Smooth muscle cell (in vitro differentiated cells): Measurements from ENCODE around the gene ZFPM1. TPM values are rescaled to one million over a fixed set of nuclear protein-coding genes. Genes with fewer than 3 reads are reported as not detected.

Source experiments
- DNase-seq: peaks from one replicate; lab custom pipeline; 2025; ENCODE audit not compliant: unreplicated experiment; lab: John Stamatoyannopoulos, UW
- H2AFZ ChIP-seq: fragments of 200-600 bp; sonication (generic); 2 replicates; pipeline ENCODE4 v1.6.0; 2016; ENCODE audit warnings: antibody characterized with exemption, low read depth, mild to moderate bottlenecking
- H3F3A ChIP-seq: fragments of 200-600 bp; sonication (generic); 2 replicates; pipeline ENCODE4 v1.6.0; 2017; ENCODE audit warnings: antibody characterized with exemption, low read depth
- H3K27ac ChIP-seq: fragments of 200-600 bp; sonication (generic); 2 replicates; pipeline ENCODE4 v1.5.1; 2016; ENCODE audit warnings: low read depth, mild to moderate bottlenecking
- H3K27me3 ChIP-seq: fragments of 200-600 bp; sonication (generic); 2 replicates; pipeline ENCODE4 v1.6.1; 2016; ENCODE audit warnings: low read depth, mild to moderate bottlenecking
- H3K36me3 ChIP-seq: fragments of 200-600 bp; sonication (generic); 2 replicates; pipeline ENCODE4 v1.5.1; 2016; ENCODE audit warnings: low read depth
- H3K4me1 ChIP-seq: fragments of 200-600 bp; sonication (generic); 2 replicates; pipeline ENCODE4 v1.5.1; 2016; ENCODE audit warnings: low read depth
- H3K4me2 ChIP-seq: fragments of 200-600 bp; sonication (generic); 2 replicates; pipeline ENCODE4 v1.6.0; 2016; ENCODE audit warnings: mild to moderate bottlenecking
- H3K4me3 ChIP-seq: fragments of 200-600 bp; sonication (generic); 2 replicates; pipeline ENCODE4 v1.5.1; 2016; ENCODE audit warnings: mild to moderate bottlenecking
- H3K79me2 ChIP-seq: fragments of 200-600 bp; sonication (generic); 2 replicates; pipeline ENCODE4 v1.6.0; 2016; ENCODE audit warnings: low read depth, mild to moderate bottlenecking
- H3K9ac ChIP-seq: fragments of 200-600 bp; sonication (generic); 2 replicates; pipeline ENCODE4 v1.6.0; 2016; ENCODE audit warnings: low read depth
- H3K9me3 ChIP-seq: fragments of 200-600 bp; sonication (generic); replicated peaks from 2 replicates; pipeline ENCODE4 v1.5.1; 2016; ENCODE audit warnings: low read depth
- H4K20me1 ChIP-seq: fragments of 200-600 bp; sonication (generic); 2 replicates; pipeline ENCODE4 v1.6.0; 2016; ENCODE audit warnings: low read depth
- WGBS: methylation state at CpG from one replicate; pipeline ENCODE4 v1.1.7; 2016; ENCODE audit warnings: low lambda C conversion rate; 5-methylcytosine and 5-hydroxymethylcytosine counted together
- polyA plus RNA-seq: library from polyadenylated mRNA; unstranded; fragments of >200 nt; fragmentation: Nextera tagmentation; extraction: Ambion mirVana; gene quantifications from 2 replicates; pipeline ENCODE4 v1.2.1, GENCODE V29; 2016
- total RNA-seq: library from RNA; depleted of rRNA; stranded (reverse); fragments of >200 nt; gene quantifications from 2 replicates; pipeline ENCODE4 v1.2.3, GENCODE V29; 2014
- TF ChIP-seq, protein P1 (sequence below): fragments of 200-600 bp; sonication (generic); IDR thresholded peaks from 2 replicates; pipeline ENCODE4 v1.5.1; 2017; ENCODE audit warnings: borderline replicate concordance, mild to moderate bottlenecking, antibody characterized with exemption; ENCODE audit not compliant: insufficient read depth, poor library complexity, severe bottlenecking

Gene ZFPM1
- total and polyA plus RNA-seq, 2 experiments from 2014 or later = 0.99 to 4.9 TPM

DNA sequence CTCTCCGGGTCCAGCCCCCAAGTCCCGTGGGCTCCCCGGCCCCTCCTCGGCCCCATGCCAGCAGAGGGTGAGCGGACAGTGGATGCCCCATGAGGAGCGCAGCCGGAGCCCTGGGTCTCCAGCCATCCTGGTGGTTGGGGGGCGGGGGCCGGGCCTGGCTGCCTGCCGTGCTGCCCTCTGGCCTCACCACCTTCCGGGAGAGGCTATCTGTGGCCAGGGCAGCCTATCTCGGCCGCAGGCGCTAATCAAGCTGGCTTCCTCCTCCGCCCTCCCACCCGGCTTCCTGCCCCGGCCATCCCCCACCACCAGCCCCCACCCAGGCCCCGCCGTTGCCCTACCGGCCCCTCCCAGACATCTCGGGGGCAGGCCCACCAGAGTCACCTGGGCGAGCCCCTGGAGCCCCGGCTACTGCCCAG lies 46.8 kb downstream of the ZFPM1 start:
- Histone ChIP-seq H3K4me1 (no peaks in the 10 kb centered on the region), H2AFZ (no peak overlapping the region), H3K27me3 (no peaks in the 10 kb centered on the region), H4K20me1 (peaks cover 79% of the 10 kb centered on the region), H3K4me3 (no peak overlapping the region), H3K27ac (no peak overlapping the region), H3F3A (no peaks in the 10 kb centered on the region), H3K4me2 (no peak overlapping the region), H3K79me2 (no peaks in the 10 kb centered on the region), H3K9ac (no peak overlapping the region), H3K9me3 (no peaks in the 10 kb centered on the region), H3K36me3 (no peaks in the 10 kb centered on the region)
- TF ChIP-seq, protein P1, sequence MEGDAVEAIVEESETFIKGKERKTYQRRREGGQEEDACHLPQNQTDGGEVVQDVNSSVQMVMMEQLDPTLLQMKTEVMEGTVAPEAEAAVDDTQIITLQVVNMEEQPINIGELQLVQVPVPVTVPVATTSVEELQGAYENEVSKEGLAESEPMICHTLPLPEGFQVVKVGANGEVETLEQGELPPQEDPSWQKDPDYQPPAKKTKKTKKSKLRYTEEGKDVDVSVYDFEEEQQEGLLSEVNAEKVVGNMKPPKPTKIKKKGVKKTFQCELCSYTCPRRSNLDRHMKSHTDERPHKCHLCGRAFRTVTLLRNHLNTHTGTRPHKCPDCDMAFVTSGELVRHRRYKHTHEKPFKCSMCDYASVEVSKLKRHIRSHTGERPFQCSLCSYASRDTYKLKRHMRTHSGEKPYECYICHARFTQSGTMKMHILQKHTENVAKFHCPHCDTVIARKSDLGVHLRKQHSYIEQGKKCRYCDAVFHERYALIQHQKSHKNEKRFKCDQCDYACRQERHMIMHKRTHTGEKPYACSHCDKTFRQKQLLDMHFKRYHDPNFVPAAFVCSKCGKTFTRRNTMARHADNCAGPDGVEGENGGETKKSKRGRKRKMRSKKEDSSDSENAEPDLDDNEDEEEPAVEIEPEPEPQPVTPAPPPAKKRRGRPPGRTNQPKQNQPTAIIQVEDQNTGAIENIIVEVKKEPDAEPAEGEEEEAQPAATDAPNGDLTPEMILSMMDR = no peak
- no peak for DNase-seq
- 70% methylated on average over 4 of the region's 23 CpGs for WGBS

- Histone ChIP-seq H3K9ac (no peak overlapping the region), H3K4me3 (no peak overlapping the region), H3K27me3 (no peaks in the 10 kb centered on the region), H3K4me1 (no peaks in the 10 kb centered on the region), H4K20me1 (peaks cover 79% of the 10 kb centered on the region), H3F3A (no peaks in the 10 kb centered on the region), H3K27ac (no peak overlapping the region), H2AFZ (no peak overlapping the region), H3K79me2 (no peaks in the 10 kb centered on the region), H3K9me3 (no peaks in the 10 kb centered on the region), H3K36me3 (no peaks in the 10 kb centered on the region), H3K4me2 (no peak overlapping the region)
- no peak for DNase-seq
- TF ChIP-seq, protein P1 = no peak
- 95% methylated on average over 17 of the region's 17 CpGs for WGBS
Measured at GRCh38 chr16:88500255-88500661, 47.2 kb downstream of the ZFPM1 start.

DNA sequence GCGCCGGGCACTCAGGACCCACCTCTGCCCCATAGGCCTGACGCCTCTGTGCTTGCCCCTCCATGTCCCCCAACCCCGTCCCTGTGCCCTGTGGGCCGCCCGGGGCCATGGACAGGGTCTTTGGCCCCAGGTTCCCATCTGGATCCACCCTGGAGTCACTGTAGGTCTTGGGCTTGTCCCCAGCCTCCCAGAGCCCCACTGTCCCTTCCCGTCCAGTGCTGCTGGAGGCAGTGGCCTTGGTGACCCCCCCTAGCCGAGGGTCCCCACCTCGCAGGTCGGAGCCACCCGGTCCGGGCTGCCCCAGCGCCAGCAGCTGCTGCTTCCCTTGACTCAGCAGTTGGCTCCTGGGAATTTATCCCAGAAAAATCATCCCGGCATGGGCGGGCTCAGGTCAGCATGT lies 49.3 kb downstream of the ZFPM1 start:
- H3K4me1 ChIP-seq = no peaks in the 10 kb centered on the region
- no peaks in the 10 kb centered on the region for H3K9me3 ChIP-seq
- peaks cover 69% of the 10 kb centered on the region for H4K20me1 ChIP-seq
- no peaks in the 10 kb centered on the region for H3F3A ChIP-seq
- 95% methylated on average over 9 of the region's 15 CpGs for WGBS
- no peak overlapping the region for H3K9ac ChIP-seq
- no peaks in the 10 kb centered on the region for H3K27me3 ChIP-seq
- H3K4me3 ChIP-seq = no peak overlapping the region
- no peak overlapping the region for H3K27ac ChIP-seq
- no peak for DNase-seq
- H2AFZ ChIP-seq = no peak overlapping the region
- TF ChIP-seq, protein P1 = no peak
- H3K79me2 ChIP-seq = no peaks in the 10 kb centered on the region
- no peak overlapping the region for H3K4me2 ChIP-seq
- no peaks in the 10 kb centered on the region for H3K36me3 ChIP-seq

DNA sequence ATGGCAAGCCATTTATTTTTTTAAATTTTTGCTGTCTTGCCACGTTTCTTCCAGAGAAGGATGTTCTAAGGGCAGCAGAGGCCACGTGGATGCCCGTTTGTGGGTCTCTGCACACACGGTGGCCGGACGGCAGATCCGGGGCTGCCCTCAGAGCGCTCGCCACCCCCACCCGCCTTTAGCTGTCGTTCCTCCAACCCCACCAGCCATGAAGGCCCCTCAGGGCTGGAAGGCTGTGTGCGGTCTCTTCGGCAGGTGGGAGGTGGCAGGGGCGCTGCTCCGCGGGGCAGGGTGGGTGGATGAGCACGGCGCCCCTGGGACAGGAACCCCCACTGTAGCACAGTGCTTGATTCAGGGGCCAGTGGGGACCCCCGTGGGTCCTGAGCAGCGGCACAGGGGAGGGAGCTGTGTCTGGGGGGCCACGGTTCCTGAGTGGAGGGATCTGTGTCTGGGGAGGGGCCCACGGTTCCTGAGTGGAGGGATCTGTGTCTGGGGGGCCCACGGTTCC lies 49.7 kb downstream of the ZFPM1 start:
- Histone ChIP-seq H3F3A (no peaks in the 10 kb centered on the region), H3K4me1 (no peaks in the 10 kb centered on the region), H3K79me2 (no peaks in the 10 kb centered on the region), H3K4me3 (no peak overlapping the region), H3K36me3 (no peaks in the 10 kb centered on the region), H2AFZ (no peak overlapping the region), H3K4me2 (no peak overlapping the region), H3K27ac (no peak overlapping the region), H3K27me3 (no peaks in the 10 kb centered on the region), H3K9me3 (no peaks in the 10 kb centered on the region), H3K9ac (no peak overlapping the region), H4K20me1 (peaks cover 69% of the 10 kb centered on the region)
- WGBS = 95% methylated on average over 20 of the region's 23 CpGs
- DNase-seq = no peak
- TF ChIP-seq, protein P1 = no peak
